ENCODE measurements around the gene DCUN1D5. TPM values are rescaled to one million over a fixed set of nuclear protein-coding genes. Genes with fewer than 3 reads are reported as not detected.

The DCUN1D5 gene
- total RNA-seq, 1 experiment from 2014 or later, result 68.3 TPM

DNA sequence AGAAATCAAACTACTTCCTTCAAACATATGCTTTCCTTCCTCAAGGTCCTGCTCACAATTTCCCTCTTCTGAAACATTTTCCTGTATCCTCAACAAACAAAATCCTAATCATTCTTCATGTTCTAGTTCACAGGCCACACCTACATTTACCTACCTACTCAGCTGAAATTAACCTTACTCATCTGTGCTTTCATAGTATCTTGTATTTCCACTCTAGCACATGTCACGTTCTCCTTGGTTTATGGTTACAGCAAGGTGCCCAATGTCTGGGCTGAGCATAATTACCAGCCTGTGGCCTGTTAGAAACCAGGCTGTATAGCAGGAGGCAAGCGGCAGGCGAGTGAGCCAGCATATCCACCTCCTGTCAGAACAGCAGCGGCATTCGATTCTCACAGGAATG lies 13.2 kb downstream of the DCUN1D5 start:
- TF ChIP-seq SIN3A (IDR thresholded peaks at IDR 0.05; ENCODE audit: borderline replicate concordance, insufficient read depth, low read depth, low read length) (no peak), TCF7L2 (IDR thresholded peaks at IDR 0.05; ENCODE audit: low read depth, low read length) (no peak), POLR2AphosphoS5 (IDR thresholded peaks at IDR 0.05; ENCODE audit: low read depth, low read length) (no peak)
- TF ChIP-seq, protein P1, sequence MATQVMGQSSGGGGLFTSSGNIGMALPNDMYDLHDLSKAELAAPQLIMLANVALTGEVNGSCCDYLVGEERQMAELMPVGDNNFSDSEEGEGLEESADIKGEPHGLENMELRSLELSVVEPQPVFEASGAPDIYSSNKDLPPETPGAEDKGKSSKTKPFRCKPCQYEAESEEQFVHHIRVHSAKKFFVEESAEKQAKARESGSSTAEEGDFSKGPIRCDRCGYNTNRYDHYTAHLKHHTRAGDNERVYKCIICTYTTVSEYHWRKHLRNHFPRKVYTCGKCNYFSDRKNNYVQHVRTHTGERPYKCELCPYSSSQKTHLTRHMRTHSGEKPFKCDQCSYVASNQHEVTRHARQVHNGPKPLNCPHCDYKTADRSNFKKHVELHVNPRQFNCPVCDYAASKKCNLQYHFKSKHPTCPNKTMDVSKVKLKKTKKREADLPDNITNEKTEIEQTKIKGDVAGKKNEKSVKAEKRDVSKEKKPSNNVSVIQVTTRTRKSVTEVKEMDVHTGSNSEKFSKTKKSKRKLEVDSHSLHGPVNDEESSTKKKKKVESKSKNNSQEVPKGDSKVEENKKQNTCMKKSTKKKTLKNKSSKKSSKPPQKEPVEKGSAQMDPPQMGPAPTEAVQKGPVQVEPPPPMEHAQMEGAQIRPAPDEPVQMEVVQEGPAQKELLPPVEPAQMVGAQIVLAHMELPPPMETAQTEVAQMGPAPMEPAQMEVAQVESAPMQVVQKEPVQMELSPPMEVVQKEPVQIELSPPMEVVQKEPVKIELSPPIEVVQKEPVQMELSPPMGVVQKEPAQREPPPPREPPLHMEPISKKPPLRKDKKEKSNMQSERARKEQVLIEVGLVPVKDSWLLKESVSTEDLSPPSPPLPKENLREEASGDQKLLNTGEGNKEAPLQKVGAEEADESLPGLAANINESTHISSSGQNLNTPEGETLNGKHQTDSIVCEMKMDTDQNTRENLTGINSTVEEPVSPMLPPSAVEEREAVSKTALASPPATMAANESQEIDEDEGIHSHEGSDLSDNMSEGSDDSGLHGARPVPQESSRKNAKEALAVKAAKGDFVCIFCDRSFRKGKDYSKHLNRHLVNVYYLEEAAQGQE (IDR thresholded peaks at IDR 0.05; ENCODE audit: insufficient read depth in 1 of 2, low read depth in 2 of 2, low read length in 1 of 2), result no peak
- TF ChIP-seq, protein P2, sequence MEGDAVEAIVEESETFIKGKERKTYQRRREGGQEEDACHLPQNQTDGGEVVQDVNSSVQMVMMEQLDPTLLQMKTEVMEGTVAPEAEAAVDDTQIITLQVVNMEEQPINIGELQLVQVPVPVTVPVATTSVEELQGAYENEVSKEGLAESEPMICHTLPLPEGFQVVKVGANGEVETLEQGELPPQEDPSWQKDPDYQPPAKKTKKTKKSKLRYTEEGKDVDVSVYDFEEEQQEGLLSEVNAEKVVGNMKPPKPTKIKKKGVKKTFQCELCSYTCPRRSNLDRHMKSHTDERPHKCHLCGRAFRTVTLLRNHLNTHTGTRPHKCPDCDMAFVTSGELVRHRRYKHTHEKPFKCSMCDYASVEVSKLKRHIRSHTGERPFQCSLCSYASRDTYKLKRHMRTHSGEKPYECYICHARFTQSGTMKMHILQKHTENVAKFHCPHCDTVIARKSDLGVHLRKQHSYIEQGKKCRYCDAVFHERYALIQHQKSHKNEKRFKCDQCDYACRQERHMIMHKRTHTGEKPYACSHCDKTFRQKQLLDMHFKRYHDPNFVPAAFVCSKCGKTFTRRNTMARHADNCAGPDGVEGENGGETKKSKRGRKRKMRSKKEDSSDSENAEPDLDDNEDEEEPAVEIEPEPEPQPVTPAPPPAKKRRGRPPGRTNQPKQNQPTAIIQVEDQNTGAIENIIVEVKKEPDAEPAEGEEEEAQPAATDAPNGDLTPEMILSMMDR (IDR thresholded peaks at IDR 0.05), result no peak
- no peak overlapping the region for H3K4me3 ChIP-seq (ENCODE audit: low read depth in 2 of 2, low read length in 2 of 2)
- ChIA-PET POLR2A (no interaction called here), CTCF (no interaction called here)
- intact Hi-C loops (cut with micrococcal nuclease; ENCODE audit: unreplicated experiment), result no loop called here
- no peaks in the 10 kb centered on the region for H3K9me3 ChIP-seq (ENCODE audit: control insufficient read depth, insufficient read depth, low read depth, low read length)
- in situ Hi-C loops (cut with HindIII; ENCODE audit: low pct_unique_long_range_greater_than_20kb, low sequenced_read_pairs), result no loop called here
- ATAC-seq (no peak), DNase-seq (ENCODE audit: low read depth, low spot score) (no peak)
- no peaks in the 10 kb centered on the region for H3K27me3 ChIP-seq (ENCODE audit: control insufficient read depth, insufficient read depth, low read length)
- no peak overlapping the region for H3K27ac ChIP-seq (ENCODE audit: low read length)
- BruUV-seq (replicated peaks), result no TSS peak
- H3K36me3 ChIP-seq (ENCODE audit: control insufficient read depth, insufficient read depth, low read length), result peaks cover 37% of the 10 kb centered on the region
- no peaks in the 10 kb centered on the region for H3K4me1 ChIP-seq (ENCODE audit: control insufficient read depth, insufficient read depth, low read length)

DNA sequence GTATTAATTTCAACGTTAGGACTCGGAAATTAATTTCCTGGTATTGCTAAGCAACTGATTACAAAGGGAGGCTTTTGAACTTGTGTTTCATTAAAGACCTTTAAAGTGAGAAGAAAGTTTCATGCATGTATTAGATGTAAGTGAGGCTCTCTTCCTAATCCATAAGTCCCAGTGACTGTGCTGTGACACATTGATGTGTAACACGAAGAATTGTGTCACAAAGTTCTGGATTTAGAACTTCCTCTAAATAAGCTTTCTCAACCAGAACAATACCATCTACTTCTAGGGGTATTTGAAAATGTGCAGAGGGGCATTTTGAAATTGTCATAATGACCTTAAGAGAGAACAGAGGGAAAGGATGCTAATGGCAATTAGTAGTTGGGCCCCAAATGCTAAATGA lies 14.4 kb downstream of the DCUN1D5 start:
- no peak for DNase-seq (ENCODE audit: low read depth, low spot score)
- no peak overlapping the region for H3K4me3 ChIP-seq (ENCODE audit: low read depth in 2 of 2, low read length in 2 of 2)
- no peaks in the 10 kb centered on the region for H3K9me3 ChIP-seq (ENCODE audit: control insufficient read depth, insufficient read depth, low read depth, low read length)
- TF ChIP-seq, protein P2 (IDR thresholded peaks at IDR 0.05), result no peak
- TF ChIP-seq, protein P1 (IDR thresholded peaks at IDR 0.05; ENCODE audit: insufficient read depth in 1 of 2, low read depth in 2 of 2, low read length in 1 of 2), result no peak
- TF ChIP-seq TCF7L2 (IDR thresholded peaks at IDR 0.05; ENCODE audit: low read depth, low read length) (no peak), SIN3A (IDR thresholded peaks at IDR 0.05; ENCODE audit: borderline replicate concordance, insufficient read depth, low read depth, low read length) (no peak)
- ATAC-seq, result no peak
- in situ Hi-C loops (cut with HindIII; ENCODE audit: low pct_unique_long_range_greater_than_20kb, low sequenced_read_pairs) (no loop called here), intact Hi-C loops (cut with micrococcal nuclease; ENCODE audit: unreplicated experiment) (no loop called here)
- ChIA-PET POLR2A (no interaction called here), CTCF (no interaction called here)
- H3K27me3 ChIP-seq (ENCODE audit: control insufficient read depth, insufficient read depth, low read length), result no peaks in the 10 kb centered on the region
- TSS peak; percentile 11 for BruUV-seq (replicated peaks)
- H3K27ac ChIP-seq (ENCODE audit: low read length), result no peak overlapping the region
- no peaks in the 10 kb centered on the region for H3K4me1 ChIP-seq (ENCODE audit: control insufficient read depth, insufficient read depth, low read length)
- peaks cover 27% of the 10 kb centered on the region for H3K36me3 ChIP-seq (ENCODE audit: control insufficient read depth, insufficient read depth, low read length)

All from Panc1 (cell line).